GM21825 (cell line): ENCODE results near the gene WDR11.

Source experiments
- ATAC-seq: cut with Tn5 transposase; IDR thresholded peaks from one replicate; pipeline ENCODE4 v1.9.1; 2021; ENCODE audit warnings: mild to moderate bottlenecking, moderate library complexity; ENCODE audit not compliant: unreplicated experiment

Gene WDR11

DNA sequence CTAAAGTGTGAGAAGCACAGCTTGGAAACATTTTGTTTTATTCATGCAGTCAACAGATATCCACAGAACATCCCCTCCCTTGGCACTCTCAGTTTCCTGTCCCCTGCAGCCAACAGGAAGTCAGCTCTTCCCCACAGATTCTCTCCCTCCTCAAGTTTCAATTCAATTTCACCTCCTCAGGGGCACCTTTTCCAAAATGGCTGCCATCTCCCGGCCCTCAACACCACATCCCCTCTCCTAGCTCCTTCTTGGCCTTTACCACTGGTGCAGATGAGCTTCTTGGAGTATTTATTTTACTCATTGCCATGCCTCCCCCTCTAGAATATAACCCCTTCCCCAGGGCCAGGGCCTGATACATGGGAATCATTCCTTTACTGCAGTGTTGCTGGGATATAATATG lies 94.0 kb downstream of the WDR11 start:
- ATAC-seq, result no peak

- no peak for ATAC-seq
These were observed 94.7 kb downstream of the WDR11 start for GRCh38 chr10:120945801-120946302.

DNA sequence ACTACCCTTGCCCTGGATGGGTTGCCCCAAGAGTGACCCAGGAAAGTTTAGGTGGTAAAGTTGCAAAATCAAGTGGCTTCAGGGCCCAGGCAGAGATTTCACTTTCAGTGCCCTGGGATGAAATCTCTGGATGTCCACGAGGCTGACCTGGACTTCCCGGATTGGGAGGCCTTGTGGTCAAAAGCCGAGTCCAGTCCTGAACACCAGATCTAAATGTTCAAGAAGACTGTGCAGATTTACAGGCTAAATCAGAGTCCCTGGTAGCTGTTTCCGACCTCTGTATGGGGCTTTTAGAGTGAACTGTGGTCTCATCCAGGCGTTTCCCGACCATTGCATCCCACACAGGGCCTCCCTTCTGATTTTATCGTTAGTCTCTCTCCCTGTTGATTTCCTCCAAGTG lies 95.3 kb downstream of the WDR11 start:
- ATAC-seq, result no peak

DNA sequence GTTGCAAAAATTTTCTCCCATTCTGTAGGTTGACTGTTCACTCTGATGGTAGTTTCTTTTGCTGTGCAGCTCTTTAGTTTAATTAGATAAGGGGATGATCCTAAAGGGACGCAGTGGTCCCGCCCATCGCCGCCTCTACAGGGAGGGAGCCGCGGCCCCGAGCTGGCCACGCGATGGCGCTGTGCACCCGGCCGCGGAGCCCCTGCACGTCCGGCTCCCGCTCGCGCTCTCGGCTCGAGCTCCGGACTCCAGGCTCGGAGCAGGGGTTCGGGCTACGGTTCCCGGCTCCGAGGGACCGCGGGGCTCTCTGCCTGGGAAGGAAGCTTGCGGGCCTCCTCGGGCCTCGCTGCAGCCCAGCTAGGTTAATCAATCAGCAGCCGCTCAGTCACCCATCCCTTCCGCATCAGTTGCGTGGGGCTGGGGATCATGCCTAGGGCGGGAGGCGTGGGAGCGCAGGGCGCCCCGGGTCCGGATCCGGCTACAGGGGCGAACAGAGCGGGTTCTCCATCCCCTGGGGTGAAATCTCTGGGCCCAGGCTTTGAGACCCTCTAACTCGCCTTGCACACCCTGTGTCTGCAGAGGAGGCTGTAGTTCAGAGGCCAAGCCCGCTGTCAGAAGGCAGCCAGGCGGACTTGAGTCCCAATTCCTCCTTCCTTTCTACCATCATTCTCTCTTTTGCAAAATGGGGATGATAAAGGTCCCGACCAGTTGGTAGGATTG lies 97.9 kb downstream of the WDR11 start:
- peak; percentile 89 for ATAC-seq

- no peak for ATAC-seq
These were observed 98.5 kb downstream of the WDR11 start for GRCh38 chr10:120949609-120950031.

DNA sequence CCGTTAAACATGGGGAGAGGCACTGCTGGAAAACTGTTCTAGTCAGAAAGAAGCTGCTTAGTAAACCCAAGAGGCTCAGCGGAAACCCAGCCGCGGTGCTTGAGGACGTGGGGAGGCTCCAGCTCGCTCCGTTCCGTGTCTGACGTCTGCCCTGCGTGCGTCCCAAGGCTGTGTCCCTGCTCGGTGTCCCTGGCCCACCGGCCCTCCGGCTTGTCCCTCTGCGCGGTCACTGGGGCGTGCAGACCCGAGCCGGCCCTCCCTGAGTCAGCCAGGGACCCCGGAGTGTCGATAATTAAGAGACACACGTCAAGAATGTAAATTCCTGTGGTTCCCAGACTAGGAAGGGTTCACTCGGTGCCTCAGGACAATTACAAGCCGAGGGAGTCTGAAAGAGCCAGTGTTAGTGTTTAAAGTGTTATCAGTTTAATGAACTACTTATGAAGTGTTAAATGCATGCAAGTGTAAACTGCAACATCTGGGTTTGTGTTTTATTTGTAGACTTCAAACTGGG lies 98.9 kb downstream of the WDR11 start:
- ATAC-seq, result no peak

DNA sequence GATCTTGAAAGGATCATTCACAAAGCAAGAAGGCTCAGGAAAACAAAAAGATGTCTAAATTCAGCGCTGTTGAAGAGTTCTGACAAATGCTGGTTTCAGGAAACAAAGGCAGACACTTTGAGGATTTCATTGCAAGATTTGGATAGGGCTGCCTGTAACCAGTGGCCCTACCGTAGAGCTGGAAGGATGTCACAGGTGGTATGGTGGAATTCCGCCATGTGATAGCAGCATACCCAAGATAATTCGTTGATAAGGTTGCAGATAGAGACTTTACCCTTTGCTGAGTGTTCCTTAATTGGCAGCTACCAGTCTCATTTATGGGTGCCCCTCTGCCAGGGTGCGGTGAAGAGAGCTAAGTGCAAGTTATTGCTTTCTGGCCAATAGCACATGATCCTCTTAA lies 100.1 kb downstream of the WDR11 start:
- no peak for ATAC-seq

DNA sequence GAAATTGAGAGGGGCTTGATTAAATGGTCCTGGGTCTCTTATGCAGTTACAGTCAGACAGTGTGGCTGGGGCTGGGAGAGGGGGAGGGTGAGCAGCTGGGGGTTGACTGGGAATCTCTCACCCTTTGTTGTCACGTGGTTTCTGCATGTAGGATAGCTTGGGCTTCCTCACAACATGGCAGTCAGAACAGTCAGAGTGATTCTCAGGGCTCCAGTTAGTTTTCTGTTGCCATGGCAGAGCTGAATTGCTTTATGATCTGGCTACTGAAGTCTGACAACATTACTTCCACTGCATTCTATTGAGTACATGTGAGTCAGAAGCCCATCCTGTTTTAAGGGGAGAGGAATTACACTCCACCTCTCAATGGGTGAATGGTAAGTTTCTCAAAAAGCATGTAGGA lies 102.7 kb downstream of the WDR11 start:
- ATAC-seq, result no peak
